Testis (tissue), 2 donors: ENCODE results near the gene SEMA4D.

Experiments used
- POLR2A ChIP-seq: fragments of 450-650 bp; IDR thresholded peaks from one replicate; pipeline ENCODE4 v1.6.1; 2017; ENCODE audit warnings: antibody characterized with exemption, mild to moderate bottlenecking, moderate library complexity
- TF ChIP-seq, protein P1 (sequence below), 3 experiments: fragments of 450-650 bp in 2 of 3; fragments of 200-600 bp in 1 of 3; sonication (generic) in 1 of 3; IDR thresholded peaks; one replicate each; pipeline ENCODE4 v1.5.1; 2016 to 2019; ENCODE audit warnings: antibody characterized with exemption in 3 of 3, mild to moderate bottlenecking in 2 of 3, moderate library complexity in 1 of 3

DNA sequence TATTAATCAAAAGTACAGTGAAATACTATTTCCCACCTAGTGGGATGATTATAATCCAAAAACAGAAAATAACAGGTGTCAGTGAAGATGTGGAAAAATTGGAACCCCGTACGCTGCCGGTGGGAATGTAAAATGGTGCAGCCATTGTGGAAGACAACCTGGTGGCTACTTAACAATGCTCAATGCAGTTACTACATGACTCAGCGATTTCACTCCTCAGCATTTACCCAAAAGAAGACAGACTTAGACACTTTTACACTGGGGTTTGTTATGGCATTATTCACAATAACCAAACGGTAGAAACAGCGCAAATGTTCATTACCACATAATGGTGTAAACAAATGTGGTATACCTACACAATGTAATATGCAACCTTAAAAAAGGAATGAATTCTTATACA, 155.7 kb downstream of the SEMA4D start:
- TF ChIP-seq, protein P1, sequence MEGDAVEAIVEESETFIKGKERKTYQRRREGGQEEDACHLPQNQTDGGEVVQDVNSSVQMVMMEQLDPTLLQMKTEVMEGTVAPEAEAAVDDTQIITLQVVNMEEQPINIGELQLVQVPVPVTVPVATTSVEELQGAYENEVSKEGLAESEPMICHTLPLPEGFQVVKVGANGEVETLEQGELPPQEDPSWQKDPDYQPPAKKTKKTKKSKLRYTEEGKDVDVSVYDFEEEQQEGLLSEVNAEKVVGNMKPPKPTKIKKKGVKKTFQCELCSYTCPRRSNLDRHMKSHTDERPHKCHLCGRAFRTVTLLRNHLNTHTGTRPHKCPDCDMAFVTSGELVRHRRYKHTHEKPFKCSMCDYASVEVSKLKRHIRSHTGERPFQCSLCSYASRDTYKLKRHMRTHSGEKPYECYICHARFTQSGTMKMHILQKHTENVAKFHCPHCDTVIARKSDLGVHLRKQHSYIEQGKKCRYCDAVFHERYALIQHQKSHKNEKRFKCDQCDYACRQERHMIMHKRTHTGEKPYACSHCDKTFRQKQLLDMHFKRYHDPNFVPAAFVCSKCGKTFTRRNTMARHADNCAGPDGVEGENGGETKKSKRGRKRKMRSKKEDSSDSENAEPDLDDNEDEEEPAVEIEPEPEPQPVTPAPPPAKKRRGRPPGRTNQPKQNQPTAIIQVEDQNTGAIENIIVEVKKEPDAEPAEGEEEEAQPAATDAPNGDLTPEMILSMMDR (IDR thresholded peaks at IDR 0.05): no peak
- no peak for TF ChIP-seq POLR2A
